ENCODE data around the gene TNFRSF8.

Gene TNFRSF8

DNA sequence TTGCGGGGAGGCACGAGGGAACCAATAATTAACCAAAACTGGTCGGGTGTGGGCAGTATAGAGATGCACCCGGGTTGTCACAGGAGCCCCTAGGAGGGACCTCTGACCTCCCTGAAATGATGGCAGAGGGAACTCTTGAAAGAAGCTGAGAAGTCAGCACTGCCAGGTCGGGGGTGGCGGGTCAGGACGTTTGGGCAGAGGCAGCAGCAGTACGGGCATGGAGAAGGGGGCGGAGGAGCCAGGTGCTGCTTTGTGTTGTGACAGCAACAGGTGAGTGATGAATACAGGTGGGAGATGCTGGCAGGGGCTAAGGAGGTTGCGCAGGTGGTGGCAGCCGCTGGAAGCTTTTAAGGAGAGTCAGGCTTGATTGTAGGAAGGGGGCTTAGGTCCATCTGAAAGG, 115.4 kb downstream of the TNFRSF8 start:
- DNase-seq = no peak

DNA sequence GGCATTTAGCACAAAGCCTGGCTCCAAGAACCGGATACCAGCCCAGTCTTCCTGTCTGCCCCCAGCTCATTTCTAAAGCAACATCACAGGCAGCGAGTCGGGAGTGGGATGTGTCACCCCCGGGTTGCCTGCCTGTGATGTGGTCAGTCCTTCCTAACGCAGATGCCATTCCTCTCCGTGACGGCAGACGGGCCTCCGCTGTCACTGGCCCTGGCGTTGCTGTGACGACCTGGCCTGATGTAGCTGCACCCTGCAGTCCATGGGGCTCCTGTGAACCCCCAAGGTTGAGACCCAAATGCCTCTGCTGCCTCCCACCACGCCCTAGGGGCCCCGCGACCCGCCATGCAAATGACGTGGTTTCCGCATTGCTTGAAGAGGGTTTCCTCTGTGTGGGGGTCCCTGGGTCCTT, 116.0 kb downstream of the TNFRSF8 start:
- DNase-seq = no peak

DNA sequence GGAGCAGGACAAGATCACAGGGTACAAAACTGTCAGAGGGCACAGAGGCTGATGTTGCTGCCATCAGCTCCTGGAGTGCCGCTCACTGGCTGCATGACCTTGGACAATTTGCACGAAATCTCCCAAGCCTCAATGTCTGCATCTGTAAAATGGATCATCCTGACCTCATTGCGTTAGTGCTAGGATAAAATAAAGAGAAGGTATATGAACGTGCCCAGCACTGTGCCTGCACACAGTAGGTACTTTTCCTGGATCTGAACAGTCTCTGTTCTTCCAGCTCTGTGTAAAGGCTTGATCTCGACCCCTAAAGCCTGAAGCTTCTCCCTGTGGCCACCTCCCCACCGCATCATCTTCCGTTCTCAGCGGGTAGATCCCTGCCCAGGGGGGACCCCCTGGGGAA, 116.6 kb downstream of the TNFRSF8 start:
- DNase-seq = no peak

DNA sequence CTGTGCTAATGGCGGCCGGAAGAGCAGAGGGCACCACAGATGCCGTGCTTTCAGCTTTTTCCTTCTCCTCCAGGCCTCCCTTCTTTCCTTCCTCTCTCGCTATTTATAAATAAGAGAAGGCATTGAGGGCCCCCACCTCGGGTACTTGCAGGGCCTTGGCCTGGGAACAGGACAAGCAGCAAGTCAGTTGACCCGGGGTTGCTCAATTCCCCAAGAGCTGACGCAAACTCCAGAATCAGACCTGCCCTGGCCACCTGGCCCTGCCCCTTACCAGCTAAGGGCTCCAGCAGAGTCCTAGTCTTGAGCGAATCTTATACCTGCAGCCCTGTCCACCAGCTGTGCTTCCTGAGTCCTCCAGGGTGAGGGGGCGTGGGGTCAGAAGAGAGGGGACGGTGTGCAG, 117.2 kb downstream of the TNFRSF8 start:
- DNase-seq = no peak

DNA sequence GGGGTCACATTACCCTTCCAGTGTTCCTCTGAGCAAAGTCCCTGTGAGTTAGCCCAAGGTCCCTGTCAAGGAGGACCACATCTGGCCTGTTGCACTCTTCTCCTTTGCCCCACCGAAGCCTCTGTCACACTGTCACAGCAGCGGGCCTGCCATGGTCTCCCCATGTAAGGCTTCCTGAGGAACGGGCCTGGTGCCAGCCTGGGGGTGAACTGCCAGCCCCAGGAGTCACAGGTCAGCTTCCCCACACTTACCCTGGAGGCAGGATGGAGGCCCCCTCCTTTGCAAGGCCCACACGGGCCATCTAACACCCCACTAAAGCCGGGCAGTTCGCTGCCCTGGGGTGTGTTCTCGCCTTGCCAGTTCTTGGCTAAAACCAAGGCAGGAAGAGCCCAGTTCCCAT, 117.8 kb downstream of the TNFRSF8 start:
- DNase-seq = no peak

DNA sequence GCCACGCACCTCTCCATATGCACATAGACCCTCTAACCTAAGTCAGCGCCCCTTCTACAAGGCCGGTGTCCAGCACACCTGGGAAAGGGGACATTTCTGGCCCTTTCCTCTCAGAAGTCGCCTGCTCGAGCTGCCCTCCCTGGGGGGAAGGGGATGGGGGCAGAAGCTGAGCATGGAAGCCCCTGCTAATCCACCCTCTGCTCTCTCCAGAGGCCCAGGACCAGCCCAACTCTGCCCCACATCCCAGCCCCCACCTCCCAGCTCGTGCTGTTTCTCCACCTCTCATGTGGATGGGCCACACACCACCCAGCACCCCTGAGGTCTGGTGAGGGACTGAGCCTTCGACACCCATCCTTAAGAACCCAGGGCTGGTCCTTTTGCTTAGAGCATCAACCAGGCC, 118.5 kb downstream of the TNFRSF8 start:
- no peak for DNase-seq

DNA sequence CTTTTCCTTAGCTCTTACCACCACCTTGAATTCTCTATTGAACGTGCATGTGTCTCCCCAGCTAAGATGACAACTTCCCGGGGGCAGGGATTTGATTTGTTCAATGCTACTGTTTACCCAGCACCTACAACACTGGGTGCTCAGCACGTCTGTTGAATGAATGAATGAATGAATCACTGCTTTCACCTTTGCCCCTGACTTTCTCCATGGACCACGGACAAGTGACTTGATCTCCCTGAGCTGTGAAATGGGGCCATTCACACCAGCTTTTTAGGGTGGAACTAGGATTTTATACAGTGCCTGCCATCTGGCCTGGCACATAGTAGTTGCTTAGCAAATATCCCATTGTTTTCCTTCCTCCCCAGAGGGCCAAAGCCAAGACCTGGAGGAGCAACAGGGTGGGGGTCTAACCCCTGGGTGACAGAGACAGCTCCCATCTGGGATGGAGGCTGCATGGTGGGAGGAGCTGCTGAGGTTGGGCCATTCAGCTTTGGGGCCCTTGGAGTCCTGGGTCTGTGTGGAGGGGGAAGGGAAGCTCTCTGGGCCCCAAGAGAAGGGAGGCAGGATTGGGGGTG, 119.4 kb downstream of the TNFRSF8 start:
- DNase-seq = no peak

DNA sequence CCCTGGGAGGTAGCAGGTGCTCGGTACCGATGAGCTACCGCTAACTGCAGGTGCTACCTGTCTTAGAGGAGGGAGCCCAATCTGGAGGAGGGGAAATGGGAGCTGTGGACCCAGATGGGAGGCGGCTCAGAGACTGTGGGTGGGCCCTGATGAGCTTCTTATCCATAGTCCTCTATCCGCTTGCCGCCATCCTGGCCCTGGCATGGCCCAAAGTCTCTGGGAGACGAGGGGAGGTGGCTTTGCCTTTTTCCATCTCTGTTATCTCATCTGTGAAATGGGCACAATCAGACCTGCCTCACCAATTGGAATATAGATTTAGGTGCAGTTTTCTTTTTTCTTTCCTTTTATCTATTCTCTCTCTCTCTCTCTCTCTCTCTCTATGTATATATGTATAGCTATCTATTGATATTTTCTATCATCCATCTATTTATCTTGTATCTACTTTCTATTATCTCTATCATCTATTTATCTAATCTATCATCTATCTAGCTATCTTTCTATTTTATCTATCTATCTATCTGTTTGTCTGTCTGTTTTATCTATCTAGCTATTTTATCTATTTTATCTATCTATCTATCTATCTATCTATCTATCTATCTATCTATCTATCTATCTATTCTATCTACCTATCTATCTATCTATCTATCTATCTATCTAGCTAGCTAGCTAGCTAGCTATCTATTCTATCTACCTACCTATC, 120.1 kb downstream of the TNFRSF8 start:
- no peak for DNase-seq

DNA sequence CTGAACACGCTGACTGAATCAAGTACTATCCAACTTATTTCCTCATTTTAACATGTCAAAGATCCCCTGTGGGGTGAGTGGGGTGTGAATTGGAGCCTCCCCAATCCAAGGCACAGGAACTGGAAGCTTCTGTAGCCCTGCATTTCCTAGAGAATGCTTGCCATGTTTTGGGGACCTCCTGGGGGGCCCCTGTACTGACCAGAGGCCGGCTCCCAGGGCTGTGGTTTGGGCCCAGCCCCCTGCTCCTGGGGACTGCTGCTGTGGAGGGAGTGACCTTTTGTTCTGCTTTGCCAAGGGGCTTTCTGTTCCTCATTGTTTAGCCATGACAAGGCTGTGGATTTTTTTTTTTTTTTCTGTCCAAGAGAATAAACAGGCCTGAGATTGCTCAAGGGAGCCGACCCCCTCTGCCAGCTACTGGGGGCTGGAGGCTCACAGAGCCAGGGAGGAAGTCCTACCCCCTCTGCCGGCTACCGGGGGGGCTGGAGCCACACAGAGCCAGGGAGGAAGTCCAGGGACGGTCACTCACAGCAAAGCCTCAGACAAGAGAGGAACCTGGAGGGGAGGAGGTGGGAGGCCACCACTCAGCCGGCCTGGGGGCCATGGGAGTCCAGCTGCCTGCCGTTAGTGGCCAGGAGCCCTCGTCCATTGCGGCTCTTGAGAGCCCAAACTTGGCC, 121.0 kb downstream of the TNFRSF8 start:
- DNase-seq = no peak

DNA sequence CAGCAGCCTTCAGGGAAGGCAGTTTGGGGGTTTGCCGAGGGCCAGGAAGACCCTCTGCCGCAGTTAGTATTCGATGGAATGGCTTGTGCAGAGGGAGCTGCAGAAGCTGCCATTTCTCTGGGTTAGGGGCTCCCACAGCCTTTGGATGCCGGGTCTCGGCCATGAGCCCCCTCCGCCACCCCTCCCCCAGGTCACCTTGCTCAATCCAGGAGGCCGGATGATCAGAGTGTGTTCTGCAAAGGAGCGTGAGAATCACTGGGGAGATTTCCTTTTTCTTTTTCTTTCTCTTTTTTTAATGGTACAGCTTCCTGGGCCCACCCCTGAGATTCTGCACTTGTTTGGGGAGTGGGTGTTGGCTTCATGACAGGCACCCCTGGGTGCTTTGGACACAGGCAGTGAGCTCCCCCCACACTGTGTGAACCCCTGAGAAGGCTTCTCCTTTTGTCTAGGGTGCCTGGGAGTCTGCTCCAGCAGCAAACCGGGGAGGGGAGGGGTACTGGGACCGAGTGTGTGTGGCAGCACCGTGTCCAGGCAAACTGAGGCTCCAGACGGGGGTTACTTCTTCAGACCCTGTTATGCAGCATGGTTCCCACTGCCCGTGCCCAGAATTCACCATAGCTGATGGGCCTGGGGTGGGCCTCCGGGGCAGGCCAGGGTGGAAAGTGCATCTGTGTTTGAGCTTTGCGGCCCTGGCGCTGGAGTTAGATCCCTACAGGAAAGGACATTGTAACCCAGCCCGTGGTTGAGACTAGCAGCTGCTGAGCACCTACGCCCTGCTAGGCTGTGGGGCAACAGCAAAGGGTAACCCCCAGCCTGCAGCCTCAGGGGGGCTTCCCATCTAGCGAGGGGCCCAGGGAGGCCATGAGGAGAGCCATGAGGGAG, 122.2 kb downstream of the TNFRSF8 start:
- DNase-seq = no peak

DNA sequence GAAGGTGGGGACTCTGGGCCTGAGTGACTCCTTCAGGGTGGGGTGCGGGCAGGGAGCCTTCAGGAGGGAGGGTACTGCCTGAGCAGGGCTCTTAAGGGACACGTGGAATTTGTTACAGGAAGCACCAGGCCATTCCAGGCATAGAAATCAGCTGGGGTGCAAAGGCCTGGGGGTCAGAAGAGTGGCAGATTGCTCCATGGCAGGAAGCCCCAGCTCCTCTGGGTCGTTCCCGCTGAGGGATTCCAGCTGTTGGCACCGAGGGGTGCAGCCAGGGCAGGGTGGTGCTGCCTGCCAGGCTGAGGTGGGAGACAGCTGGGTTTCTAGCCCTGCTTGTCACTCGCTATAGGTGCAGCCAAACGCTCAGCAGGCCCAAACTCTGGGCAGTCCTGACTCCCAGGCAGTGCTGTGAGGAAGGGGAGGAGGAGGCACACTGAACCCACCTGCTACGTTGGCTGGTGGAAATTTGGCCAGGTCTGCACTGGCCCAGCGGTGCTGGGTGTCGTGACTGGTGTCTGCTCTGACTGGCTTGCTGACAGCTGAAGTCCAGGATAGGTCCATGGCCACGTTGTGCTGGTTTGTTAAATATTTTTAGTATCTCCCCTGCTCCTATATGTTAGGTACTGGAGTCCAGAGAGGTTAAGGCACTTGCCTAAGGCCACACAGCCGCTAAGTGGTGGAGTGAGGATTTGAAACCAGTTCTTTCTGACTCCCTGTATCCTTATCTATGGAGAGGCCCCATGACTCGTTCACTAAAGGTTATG, 123.0 kb downstream of the TNFRSF8 start:
- DNase-seq = no peak

DNA sequence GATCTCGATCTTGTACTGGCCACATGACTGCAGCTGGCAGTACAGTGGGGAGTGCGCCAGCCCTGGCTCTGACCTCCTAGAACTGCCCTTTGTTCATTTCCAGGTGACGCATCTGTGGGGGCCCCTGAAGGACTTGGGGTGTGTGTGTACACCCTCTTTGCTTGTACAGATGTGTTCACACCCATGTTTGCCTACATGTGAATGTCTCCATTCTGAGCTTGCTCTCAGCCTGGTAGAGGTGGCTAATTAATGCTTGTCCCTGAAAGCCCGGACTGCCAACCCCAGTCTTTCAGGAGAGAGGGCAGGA, 123.5 kb downstream of the TNFRSF8 start:
- no peak for DNase-seq

DNA sequence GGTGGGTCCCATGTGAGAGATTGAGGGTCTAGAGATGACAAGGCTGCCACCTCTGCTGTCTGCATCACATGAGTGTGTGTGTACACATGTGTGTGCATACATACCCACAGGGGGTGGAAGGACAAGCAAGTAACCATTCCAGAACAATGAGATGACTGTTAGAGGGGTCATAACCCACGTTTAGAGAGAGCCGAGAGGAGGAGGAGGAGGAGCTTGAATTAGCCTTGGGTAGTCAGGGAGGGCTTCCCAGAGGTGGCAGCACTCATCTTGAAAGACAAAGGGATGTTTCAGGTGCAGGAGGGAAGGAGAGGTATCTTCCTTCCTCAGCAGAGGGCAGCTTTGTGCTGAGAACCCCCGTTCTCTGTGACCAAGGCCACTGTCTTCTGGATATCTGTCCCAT, 125.0 kb downstream of the TNFRSF8 start:
- DNase-seq = no peak

DNA sequence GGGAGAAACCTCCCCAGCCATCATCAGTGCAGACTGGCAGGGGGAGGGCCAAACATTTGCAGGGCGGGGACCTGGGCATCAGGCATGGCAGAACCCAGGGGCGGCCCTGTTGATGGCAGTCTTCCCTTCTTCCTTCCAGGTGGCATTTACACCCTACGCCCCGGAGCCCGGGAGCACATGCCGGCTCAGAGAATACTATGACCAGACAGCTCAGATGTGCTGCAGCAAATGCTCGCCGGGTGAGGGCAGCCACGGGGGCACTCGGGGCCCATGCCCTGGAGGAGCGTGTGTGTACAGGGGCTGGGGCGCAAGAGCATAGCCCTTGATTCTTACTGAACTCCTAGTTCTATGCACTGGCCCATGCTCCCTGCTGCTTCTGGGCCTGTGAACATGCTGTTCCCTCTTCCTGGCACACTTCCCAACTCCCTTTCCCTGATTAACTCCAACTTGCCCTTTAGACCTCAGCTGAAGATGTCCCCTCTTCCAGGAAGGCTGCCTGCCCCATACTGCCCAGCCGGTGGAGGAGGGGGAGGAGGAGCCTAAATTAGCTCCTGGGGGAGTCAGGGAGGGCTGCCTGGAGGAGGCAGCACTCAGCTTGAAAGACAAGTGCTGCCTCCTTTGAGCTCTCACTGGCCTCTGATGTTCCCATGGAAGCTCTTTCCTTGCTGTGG, 125.7 kb downstream of the TNFRSF8 start:
- DNase-seq = no peak

DNA sequence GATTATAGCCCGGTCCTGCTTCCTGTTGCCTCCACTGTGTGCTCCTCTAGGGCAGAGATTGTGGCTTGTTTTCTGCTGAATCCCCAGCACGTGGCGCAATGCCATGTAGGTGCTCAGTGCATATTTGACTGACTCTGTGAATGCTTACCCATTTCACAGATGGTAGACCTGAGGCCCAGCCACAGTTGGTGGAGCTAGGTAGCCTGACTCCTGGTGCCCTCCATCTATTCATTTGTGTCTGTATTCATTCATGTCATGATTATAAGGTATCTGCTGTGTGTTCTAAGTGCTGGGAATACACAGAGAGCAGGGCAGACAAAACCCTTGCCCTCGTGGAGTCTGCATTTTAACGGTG, 126.2 kb downstream of the TNFRSF8 start:
- no peak for DNase-seq

DNA sequence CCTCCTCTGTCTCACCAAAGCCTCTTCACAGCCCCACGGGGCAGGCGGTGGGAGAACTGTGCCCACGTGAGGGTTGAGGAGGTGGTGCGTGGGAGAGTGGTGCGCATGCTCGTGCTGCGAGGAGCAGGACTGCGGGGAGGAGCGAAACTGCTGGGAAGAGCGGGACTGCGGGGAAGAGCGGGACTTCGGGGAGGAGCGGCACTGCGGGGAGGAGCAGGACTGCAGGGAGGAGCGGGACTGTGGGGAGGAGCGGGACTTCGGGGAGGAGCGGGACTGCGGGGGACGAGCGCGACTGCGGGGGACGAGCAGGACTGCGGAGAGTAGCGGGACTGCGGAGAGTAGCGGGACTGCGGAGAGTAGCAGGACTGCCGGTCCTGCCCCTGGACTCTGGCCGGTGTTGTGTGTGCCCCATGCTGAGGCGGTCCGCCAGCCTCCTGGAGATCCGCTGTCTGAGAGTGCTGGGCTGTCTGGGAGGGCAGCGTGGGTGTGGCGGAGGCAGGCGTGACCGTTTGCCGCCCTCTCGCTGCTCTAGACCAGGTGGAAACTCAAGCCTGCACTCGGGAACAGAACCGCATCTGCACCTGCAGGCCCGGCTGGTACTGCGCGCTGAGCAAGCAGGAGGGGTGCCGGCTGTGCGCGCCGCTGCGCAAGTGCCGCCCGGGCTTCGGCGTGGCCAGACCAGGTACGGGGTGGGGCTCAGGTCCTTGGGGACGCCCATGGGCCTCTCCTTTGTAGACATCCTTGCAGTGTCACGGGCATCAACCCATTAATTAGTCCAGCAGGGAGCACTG, 128.3 kb downstream of the TNFRSF8 start:
- DNase-seq = no peak

Data from cerebellar nuclear complex (tissue), 1 donor.